ENCODE measurements around the gene SPDYE1.

The SPDYE1 gene

DNA sequence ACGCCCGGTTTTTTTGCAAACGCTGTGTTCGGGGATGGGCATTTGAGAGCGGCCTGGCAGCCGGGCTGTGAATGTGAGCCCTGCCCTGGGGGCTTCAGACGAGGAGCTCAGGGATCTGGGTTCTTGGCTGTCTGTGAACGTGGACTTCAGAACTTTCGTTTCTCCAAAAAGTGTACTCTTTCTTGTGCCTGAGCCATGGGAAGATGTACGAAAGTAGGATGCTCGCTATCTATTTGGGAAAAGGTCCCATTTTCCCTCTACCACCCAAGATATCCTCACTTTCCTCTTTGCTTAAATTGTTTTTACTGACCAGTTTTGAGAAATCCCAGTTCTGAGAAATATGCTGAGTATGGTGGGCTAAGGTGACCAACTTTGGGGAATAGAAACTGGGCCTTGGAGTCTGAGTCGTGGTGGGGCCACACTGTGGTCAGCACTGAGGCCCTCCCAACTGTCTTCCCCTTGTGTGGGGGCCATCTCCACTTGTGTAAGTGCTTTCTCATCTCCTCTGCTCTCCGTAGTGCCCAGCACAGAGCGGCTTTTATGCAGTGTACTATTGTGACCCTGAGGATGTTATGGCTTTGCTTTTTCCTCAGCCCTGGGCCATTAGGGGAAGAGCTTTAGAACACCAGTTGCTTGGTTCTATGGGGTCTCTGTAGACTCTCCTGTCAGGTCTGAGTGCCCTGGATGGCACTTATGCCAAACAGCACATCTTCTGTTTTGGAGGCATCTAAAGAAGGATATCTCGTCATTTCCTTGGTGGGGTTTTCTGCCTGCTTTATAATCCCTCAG is 47.7 kb downstream of the SPDYE1 start:
- DNase-seq = peak; percentile 18

DNA sequence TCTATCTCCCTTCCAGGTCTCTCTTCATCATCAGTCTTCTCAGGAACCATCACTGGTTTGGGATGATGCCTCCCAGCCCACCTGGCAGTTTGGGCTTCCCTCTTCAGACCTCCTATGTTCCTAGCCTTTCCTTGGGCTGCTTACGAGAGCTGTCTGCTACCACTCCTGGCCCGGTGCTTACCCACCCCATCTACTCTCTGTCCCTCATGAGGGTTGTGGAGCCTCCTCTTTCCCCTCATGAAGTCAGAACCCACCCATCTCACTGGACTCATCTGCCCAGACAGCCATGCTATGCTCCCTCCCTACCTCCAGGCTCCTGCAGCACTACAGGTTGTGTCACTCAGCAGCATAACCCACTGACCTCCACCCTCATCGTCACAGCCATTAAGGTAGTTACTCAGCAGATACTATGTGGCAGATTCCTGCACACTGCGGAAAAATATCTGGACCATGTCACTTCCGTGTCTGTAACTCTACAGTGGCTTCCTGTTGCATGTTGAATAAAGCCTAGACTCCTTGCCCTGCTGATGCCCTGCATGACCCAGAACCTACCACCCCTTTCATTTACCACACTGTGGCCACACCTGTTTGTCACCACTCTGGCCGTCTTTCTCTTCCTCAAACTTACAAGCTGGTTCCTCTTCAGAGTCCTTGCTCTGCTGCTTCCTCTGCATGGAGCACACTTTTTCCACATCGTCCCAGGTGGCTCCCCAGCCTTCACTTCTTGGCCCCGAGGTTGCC is 48.8 kb downstream of the SPDYE1 start:
- peak; percentile 52 for DNase-seq

DNA sequence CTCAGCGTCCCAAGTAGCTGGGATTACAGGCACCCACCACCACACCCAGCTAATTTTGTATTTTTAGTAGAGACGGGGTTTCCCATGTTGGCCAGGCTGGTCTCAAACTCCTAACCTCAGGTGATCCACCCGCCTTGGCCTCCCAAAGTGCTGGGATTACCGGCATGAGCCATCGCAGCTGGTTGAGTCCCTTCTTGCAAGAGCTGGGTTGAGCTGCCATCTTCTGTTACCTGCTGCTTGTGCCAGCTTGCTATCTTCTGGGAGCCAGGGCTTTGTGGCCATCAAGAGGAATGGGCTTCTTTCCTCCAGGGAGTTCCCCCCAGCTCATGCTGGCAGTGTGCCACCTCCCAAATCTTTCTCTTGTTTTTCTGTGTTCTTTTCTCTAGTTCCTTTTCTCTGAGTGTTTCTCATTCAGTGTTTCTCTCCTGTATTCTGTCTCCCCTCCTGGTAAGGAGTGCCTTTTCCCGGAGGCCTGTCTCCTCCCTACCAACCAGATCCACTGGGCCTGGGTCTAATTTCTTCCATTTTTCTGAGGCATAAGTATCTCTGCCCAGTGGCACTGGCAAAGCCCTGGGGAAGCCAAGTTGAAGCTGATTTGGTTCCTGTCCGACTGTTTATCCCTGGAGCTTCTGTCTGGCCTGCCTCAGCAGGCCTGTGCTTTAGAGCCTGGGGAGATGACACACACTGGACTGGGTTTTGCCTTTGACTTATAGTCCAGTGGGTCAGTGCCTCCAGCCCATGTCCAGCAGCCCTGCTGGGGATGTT is 50.5 kb downstream of the SPDYE1 start:
- peak; percentile 17 for DNase-seq

DNA sequence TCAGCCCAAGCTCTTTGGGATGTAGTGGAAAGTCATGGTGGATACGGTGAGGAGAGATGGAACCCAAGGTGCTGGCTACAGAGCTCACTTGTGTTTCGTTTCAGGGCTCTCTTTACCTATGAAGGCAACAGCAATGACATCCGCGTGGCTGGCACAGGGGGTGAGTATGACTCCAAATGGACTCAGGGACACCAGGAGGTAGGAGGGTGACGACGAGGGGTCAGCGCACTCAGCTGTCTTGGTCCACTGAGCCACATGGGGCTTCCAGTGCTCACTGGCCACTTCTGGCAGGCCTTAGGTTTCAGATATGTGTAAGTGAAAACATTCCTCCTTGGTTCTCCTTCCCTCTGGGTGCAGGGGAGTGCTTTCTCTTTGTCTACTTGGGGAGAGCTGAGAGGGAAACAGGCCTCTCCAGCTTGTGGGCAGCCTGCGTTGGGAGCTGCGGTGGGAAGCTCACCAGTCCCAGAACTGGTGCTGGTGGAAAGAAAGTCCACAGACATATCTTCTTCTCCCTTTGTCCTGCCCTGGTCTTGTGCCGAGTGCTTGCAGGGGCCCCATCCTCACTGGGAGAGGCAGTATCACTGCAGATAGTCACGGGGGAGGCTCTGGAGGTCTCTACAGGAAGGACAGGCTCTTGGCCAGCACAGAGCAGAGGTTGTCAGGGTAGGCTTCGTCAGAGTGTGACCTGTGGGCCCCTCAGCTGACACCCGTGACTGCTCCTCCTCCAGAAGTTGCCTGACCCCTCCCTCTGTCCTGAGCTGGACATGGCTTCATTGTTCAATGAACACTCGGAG is 52.6 kb downstream of the SPDYE1 start:
- peak; percentile 12 for DNase-seq

DNA sequence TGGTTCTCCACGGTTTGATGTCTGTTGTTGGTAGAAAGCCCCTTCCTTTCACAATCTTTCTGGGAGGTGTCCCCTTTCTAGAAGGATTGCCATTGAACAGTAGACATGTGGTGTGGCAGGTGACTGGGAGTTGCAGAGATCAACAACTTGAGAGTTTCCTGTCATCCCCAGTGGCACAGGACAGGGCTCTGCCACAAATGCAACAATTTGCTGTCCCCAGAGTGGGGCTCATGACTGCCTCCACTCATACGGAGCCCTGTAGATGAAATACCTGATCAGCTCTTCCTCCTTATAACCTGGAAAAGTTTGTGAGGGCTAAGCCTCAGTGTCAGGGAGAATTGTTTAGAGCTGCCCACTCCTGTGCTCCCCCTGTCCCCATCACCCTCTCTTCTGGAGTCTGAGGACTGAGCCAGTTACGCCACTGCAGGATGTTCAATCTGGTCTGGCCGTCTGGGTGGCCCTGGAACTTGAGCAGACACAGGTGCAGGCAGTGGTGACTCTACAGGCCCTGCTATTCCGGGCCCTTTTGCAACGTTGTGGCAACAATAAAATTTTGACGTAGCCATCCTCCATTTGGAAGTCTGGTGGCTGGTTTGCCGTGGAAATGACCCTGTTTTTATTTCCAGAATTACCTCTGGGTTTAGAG is 53.3 kb downstream of the SPDYE1 start:
- DNase-seq = no peak

DNA sequence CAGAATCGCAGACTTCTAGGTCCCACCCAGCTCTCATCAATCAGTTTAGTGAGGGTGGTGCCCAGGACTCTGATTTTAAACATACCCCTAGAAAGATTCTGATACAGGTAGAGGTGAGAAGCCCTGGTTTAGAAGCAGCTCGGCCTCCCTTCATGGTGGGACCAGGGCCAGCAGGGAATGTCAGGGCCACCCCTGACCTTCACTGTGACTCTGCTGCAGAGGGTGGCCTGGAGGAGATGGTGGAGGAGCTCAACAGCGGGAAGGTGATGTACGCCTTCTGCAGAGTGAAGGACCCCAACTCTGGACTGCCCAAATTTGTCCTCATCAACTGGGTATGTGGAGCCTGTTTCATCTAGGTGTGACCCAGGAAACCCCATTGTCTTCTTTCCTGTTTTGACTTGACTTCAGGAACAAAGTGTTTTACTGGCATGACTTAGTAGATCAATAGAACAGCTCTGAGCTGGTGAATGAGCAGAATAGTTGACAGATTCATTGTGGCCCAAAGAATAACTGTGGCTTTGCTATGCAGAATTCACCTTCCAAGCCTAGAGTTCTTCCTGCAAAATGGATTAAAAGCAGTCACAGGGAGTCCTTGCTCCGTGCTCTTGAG is 54.0 kb downstream of the SPDYE1 start:
- no peak for DNase-seq

DNA sequence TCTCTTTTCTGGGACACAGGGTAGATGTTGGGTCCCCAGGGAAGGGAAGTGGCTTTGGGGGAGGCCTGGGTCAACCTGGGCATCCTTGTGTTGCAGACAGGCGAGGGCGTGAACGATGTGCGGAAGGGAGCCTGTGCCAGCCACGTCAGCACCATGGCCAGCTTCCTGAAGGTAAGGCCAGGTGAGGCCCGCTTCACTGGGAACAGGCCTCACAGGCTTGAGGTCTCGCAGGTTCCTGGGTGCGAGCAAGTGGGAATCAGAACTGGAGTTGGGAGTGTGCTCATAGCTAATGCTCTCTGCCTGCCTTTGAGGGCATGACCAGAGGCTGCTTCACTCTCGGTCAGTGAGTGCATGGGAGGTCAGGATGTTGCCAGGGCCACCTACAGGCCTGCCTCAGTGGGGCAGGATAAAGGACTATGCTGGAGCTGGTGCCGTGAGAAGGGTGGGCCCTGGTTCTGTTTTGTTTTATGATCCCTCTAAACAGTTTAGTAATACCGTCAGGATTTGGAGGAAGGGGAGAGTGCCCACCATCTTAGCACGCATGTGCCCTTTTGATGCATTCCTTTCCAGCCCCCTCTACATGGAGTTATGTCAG is 55.2 kb downstream of the SPDYE1 start:
- DNase-seq = peak; percentile 17

DNA sequence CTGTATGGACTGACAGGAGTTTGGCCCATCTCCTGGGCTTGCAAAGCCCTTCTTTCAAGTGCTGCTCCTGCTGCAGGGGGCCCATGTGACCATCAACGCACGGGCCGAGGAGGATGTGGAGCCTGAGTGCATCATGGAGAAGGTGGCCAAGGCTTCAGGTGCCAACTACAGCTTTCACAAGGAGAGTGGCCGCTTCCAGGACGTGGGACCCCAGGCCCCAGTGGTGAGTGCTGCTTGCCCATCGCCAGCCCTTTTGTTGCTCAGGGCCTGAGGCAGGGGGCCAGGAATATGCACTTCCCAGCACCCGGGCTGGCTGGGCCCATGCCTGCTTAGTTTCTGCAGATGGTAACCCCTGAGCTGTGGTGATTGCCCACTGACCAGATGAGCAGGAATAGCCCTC is 59.0 kb downstream of the SPDYE1 start:
- peak; percentile 14 for DNase-seq

DNA sequence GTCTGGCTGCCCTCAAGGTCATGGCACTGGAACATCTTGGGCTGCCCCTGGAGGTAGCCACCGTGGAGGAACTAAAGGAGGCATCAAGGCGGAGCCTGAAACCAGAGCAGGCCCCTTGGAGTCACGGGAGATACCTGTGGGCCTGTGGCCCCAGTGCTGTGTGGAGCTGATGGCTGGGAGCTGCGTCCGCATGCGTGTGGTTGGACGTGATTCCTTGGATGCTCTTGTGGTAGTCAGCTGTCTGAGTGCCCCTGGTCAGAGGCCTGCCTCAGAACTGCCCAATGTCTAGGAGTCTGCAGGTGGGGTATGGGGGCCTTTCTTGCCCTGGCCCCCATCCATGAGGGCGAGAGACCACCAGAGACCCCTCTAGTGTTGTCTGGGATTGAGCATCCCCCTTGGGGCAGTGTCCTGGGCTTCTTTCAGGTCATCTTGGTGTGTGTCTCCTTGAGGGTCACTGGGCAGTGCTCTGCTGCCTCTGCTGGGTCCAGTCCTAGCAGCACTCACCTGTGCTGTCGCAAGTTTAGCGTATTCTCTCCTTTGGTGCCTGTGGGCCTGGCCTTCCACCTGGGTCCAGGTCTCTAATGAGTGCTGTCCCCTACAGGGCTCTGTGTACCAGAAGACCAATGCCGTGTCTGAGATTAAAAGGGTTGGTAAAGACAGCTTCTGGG is 59.6 kb downstream of the SPDYE1 start:
- DNase-seq = peak; percentile 17

DNA sequence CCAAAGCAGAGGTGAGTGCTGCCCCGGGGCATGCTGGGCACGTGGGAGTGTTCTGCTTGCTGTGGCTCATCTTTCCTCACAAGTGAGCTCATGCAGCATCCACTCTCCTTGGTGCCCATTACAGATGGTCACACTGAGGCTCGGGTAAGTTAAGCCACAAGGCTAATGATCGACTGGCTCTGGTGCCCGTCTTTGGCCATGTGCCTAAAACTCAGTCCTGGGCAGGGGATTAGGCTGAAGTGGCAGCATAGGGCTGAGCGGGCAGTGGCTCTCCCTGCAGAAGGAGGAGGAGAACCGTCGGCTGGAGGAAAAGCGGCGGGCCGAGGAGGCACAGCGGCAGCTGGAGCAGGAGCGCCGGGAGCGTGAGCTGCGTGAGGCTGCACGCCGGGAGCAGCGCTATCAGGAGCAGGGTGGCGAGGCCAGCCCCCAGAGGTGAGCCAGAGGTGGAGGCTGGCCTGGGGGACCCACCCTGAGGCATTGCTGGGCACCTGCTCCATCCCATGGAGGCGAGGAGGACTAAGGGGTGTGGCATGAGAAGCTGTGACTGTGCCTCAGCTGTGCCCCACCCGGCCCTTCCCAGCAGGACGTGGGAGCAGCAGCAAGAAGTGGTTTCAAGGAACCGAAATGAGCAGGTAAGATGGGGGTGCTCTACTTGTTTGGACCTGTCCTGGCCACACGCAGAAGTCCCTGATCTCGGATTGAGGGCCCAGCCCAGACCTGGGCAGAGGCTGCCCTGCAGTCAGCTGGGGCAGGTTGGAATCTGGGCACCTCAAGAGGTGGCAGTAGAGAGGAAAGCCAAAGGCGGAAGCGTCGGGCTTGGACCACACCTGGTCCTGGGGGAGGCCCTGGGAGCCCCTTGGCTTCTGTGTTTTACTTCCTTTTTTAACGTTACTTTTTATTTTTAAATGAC is 60.4 kb downstream of the SPDYE1 start:
- peak; percentile 17 for DNase-seq

DNA sequence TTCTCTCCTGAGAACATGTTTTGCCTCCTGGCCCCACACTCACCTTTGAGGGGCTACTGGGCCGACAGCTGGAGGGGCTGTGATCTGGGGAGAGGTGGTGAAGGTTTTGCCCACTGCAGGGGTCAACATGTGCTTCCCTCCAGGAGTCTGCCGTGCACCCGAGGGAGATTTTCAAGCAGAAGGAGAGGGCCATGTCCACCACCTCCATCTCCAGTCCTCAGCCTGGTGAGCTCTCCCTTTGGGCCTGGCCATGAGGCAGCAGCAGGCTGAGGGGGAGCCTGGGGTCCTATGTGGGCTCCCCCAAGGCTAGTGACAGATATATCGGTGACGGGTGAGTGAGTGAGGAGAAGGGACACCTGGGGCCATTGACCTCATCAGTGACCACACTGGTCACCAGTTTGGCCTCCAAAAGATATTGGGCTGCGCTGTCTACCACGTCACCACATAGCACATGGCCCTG is 61.1 kb downstream of the SPDYE1 start:
- no peak for DNase-seq

DNA sequence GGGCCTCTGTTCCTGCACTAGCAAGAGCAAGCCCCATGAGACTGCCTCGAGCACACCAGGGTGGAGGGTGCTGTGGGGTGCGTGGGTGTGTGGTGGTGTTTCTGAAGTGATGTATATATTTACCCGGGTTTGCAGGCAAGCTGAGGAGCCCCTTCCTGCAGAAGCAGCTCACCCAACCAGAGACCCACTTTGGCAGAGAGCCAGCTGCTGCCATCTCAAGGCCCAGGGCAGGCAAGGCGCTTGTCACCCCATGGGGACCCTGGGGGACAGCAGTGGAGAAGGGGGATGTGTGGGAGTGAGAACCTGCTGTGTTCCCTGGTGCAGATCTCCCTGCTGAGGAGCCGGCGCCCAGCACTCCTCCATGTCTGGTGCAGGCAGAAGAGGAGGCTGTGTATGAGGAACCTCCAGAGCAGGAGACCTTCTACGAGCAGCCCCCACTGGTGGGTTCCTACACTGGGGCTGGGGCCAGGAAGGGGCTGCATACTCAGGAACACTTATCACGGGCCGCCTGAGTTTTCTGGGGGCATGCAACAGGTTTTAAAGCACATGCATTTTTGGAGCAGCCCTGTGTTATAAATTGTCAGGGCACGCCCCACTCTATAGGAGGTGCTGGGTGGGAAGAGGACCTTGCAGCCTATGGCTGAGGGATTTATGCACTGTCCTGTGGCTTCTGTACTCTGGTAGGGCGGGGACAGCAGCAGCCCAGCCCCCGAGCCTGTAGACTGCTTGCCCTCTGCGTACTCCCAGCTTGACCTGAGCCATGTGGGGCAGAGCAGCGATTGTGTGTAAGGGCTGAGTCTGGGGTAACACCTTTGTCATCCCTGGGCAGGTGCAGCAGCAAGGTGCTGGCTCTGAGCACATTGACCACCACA is 61.8 kb downstream of the SPDYE1 start:
- DNase-seq = peak; percentile 46
